OCI-LY7 (cell line): ENCODE results near the gene TM9SF3.

Source experiments
- CTCF ChIP-seq: fragments of 200-600 bp; sonication (generic); conservative IDR thresholded peaks from 2 replicates; pipeline ENCODE4 v1.5.1; 2014; ENCODE audit warnings: mild to moderate bottlenecking, antibody characterized with exemption, low read length, moderate library complexity, mixed read lengths
- EZH2phosphoT487 ChIP-seq: fragments of 200-600 bp; sonication (generic); IDR thresholded peaks from 2 replicates; pipeline ENCODE4 v1.6.1; 2018; ENCODE audit warnings: low read depth, borderline replicate concordance, mild to moderate bottlenecking, mixed run types, antibody characterized with exemption, low read length, moderate library complexity, mixed read lengths

GRCh38 chr10:96616961-96617360, 30.1 kb upstream of the TM9SF3 start:
- no peak for TF ChIP-seq CTCF
- TF ChIP-seq EZH2phosphoT487, result no peak
